ENCODE data around the gene GBP2.
"Not testable (repeated sequence)": the region's sequence is repeated elsewhere in the genome, so short reads cannot be mapped to it uniquely, and the experiment has no call there.

The GBP2 gene

GRCh38 chr1:89126602-89127565 is 970 bp upstream of the GBP2 start:
- not testable (repeated sequence) for DNase-seq

GRCh38 chr1:89125240-89125912 is 538 bp downstream of the GBP2 start:
- DNase-seq = no peak

GRCh38 chr1:89121641-89122040 is 4.3 kb downstream of the GBP2 start:
- no peak for DNase-seq

GRCh38 chr1:89114662-89115061 is 11.3 kb downstream of the GBP2 start:
- no peak for DNase-seq

- DNase-seq = no peak
These were observed 12.9 kb downstream of the GBP2 start for GRCh38 chr1:89112871-89113613.

- DNase-seq = no peak
These were observed 21.2 kb downstream of the GBP2 start for GRCh38 chr1:89104687-89105086.

GRCh38 chr1:89104147-89104546 is 21.8 kb downstream of the GBP2 start:
- DNase-seq = no peak

- no peak for DNase-seq
These were observed 23.9 kb downstream of the GBP2 start for GRCh38 chr1:89102021-89102420.

GRCh38 chr1:89100412-89100811 is 25.5 kb downstream of the GBP2 start:
- no peak for DNase-seq

- DNase-seq = no peak
These were observed 27.1 kb downstream of the GBP2 start for GRCh38 chr1:89098857-89099256.

GRCh38 chr1:89095737-89096136 is 30.2 kb downstream of the GBP2 start:
- DNase-seq = no peak

- DNase-seq = no peak
These were observed 36.0 kb downstream of the GBP2 start for GRCh38 chr1:89089962-89090361.

GRCh38 chr1:89088572-89088971 is 37.3 kb downstream of the GBP2 start:
- no peak for DNase-seq

- no peak for DNase-seq
These were observed 38.7 kb downstream of the GBP2 start for GRCh38 chr1:89087241-89087640.

- DNase-seq = no peak
These were observed 40.1 kb downstream of the GBP2 start for GRCh38 chr1:89085781-89086180.

GRCh38 chr1:89081005-89081404 is 44.9 kb downstream of the GBP2 start:
- DNase-seq = no peak

GRCh38 chr1:89080068-89080467 is 45.8 kb downstream of the GBP2 start:
- not testable (repeated sequence) for DNase-seq

- not testable (repeated sequence) for DNase-seq
These were observed 53.3 kb downstream of the GBP2 start for GRCh38 chr1:89072466-89073065.

GRCh38 chr1:89070509-89070908 is 55.4 kb downstream of the GBP2 start:
- DNase-seq = no peak

- no peak for DNase-seq
These were observed 56.0 kb downstream of the GBP2 start for GRCh38 chr1:89069951-89070350.

- DNase-seq = no peak
These were observed 57.6 kb downstream of the GBP2 start for GRCh38 chr1:89068291-89068690.

- DNase-seq = no peak
These were observed 60.6 kb downstream of the GBP2 start, which contains the start of gene GBP1 for GRCh38 chr1:89065079-89065868. TSS of gene GBP1 (minus strand) at chr1:89065208. CDS start at chr1:89063234, 1,974 bp downstream.

Measured in NCI-H1436 treated with DMSO at 0.1 percent for 48 hours (cell line).